GM23338 (cell line): ENCODE results near the gene C1QTNF5. TPM values are rescaled to one million over a fixed set of nuclear protein-coding genes. Genes with fewer than 3 reads are reported as not detected.

Experiments
- ATAC-seq: fragments of 200-7000 bp; cut with Tn5 transposase; 3 replicates; pipeline ENCODE4 v1.9.1; 2020
- DNase-seq: peaks from one replicate; pipeline ENCODE4 v3.0.0-alpha.2; 2015; ENCODE audit warnings: low spot score
- H2AFZ ChIP-seq: fragments of 200-600 bp; sonication (generic); 2 replicates; pipeline ENCODE4 v1.8.0; 2016; ENCODE audit warnings: antibody characterized with exemption, mild to moderate bottlenecking, moderate library complexity
- H3F3A ChIP-seq: fragments of 200-600 bp; sonication (generic); replicated peaks from 2 replicates; pipeline ENCODE4 v1.8.0; 2017; ENCODE audit warnings: antibody characterized with exemption, mixed run types, low read depth
- H3K27ac ChIP-seq: fragments of 200-600 bp; sonication (generic); 2 replicates; pipeline ENCODE4 v1.6.1; 2016; ENCODE audit warnings: low read depth
- H3K27me3 ChIP-seq: fragments of 200-600 bp; sonication (generic); 2 replicates; pipeline ENCODE4 v1.8.0; 2016; ENCODE audit warnings: mild to moderate bottlenecking, mixed run types, moderate library complexity; ENCODE audit not compliant: insufficient read depth
- H3K36me3 ChIP-seq: fragments of 200-600 bp; sonication (generic); 2 replicates; pipeline ENCODE4 v1.8.0; 2016; ENCODE audit warnings: mild to moderate bottlenecking; ENCODE audit not compliant: insufficient read depth
- H3K4me1 ChIP-seq: fragments of 200-600 bp; sonication (generic); 2 replicates; pipeline ENCODE4 v1.8.0; 2016; ENCODE audit warnings: mild to moderate bottlenecking, moderate library complexity; ENCODE audit not compliant: insufficient read depth
- H3K4me2 ChIP-seq: fragments of 200-600 bp; sonication (generic); 2 replicates; pipeline ENCODE4 v1.7.1; 2017; ENCODE audit warnings: mixed run types
- H3K4me3 ChIP-seq: fragments of 200-600 bp; sonication (generic); 2 replicates; pipeline ENCODE4 v1.6.1; 2016; ENCODE audit warnings: mixed run types
- H3K79me2 ChIP-seq: fragments of 200-600 bp; sonication (generic); replicated peaks from 2 replicates; pipeline ENCODE4 v1.8.0; 2017; ENCODE audit warnings: mild to moderate bottlenecking; ENCODE audit not compliant: insufficient read depth
- H3K9me2 ChIP-seq: fragments of 200-600 bp; sonication (generic); 2 replicates; pipeline ENCODE4 v1.8.0; 2017; ENCODE audit not compliant: insufficient read depth
- H4K20me1 ChIP-seq: fragments of 200-600 bp; sonication (generic); replicated peaks from 2 replicates; pipeline ENCODE4 v1.8.0; 2017; ENCODE audit warnings: mild to moderate bottlenecking; ENCODE audit not compliant: insufficient read depth
- H3K27ac Mint-ChIP-seq: 2 replicates; pipeline ENCODE4 v1.8.0; 2020; ENCODE audit warnings: inconsistent platforms, mild to moderate bottlenecking, moderate library complexity, mixed read lengths
- H3K27me3 Mint-ChIP-seq: 3 replicates; pipeline ENCODE4 v1.8.0; 2022; ENCODE audit warnings: low read depth, mild to moderate bottlenecking, moderate library complexity, mixed read lengths, inconsistent platforms; ENCODE audit not compliant: insufficient read depth, poor library complexity
- H3K36me3 Mint-ChIP-seq: 3 replicates; pipeline ENCODE4 v1.8.0; 2021; ENCODE audit warnings: low read depth, mild to moderate bottlenecking, inconsistent platforms, moderate library complexity, mixed read lengths
- H3K4me1 Mint-ChIP-seq: 3 replicates; pipeline ENCODE4 v1.8.0; 2020; ENCODE audit warnings: mild to moderate bottlenecking, inconsistent platforms, mixed read lengths
- H3K4me3 Mint-ChIP-seq: 3 replicates; pipeline ENCODE4 v1.8.0; 2021; ENCODE audit warnings: moderate library complexity, mild to moderate bottlenecking, inconsistent platforms, mixed read lengths
- H3K9me3 Mint-ChIP-seq: 3 replicates; pipeline ENCODE4 v1.8.0; 2020; ENCODE audit warnings: moderate library complexity, mild to moderate bottlenecking, inconsistent platforms, mixed read lengths
- ETS1 ChIP-seq: IDR thresholded peaks from 2 replicates; pipeline ENCODE4 v1.6.1; 2016; ENCODE audit warnings: antibody characterized with exemption
- EZH2 ChIP-seq: fragments of 200-600 bp; sonication (generic); IDR thresholded peaks from one replicate; pipeline ENCODE4 v1.8.0; 2017; ENCODE audit warnings: antibody characterized with exemption, mild to moderate bottlenecking, low read depth; ENCODE audit not compliant: unreplicated experiment
- EZH2phosphoT487 ChIP-seq: fragments of 200-600 bp; sonication (generic); IDR thresholded peaks from one replicate; pipeline ENCODE4 v1.8.1; 2018; ENCODE audit warnings: antibody characterized with exemption; ENCODE audit not compliant: unreplicated experiment
- STAT1 ChIP-seq: IDR thresholded peaks from one replicate; pipeline ENCODE4 v1.6.1; 2016; ENCODE audit warnings: antibody characterized with exemption; ENCODE audit not compliant: unreplicated experiment
- polyA plus RNA-seq: library from polyadenylated mRNA; unstranded; fragments of >200 nt; fragmentation: Nextera tagmentation; extraction: Ambion mirVana; gene quantifications from 2 replicates; pipeline ENCODE4 v1.2.1, GENCODE V29; 2016
- total RNA-seq: library from RNA; depleted of rRNA; stranded (reverse); fragments of >200 nt; shearing (Covaris generic); gene quantifications from 2 replicates; pipeline ENCODE4 v1.2.3, GENCODE V29; 2014

Gene C1QTNF5
- total and polyA plus RNA-seq, 2 experiments from 2014 or later = 1.9 TPM

- Mint-ChIP-seq H3K27me3 (peaks cover 38% of the 10 kb centered on the region), H3K4me3 (peak overlapping the region; percentile 63; the same call in 2 of the 3 replicates), H3K4me1 (peaks cover 48% of the 10 kb centered on the region), H3K9me3 (peaks cover 2% of the 10 kb centered on the region; the same call in 1 of the 3 replicates), H3K36me3 (peaks cover 11% of the 10 kb centered on the region), H3K27ac (no peak overlapping the region)
- Histone ChIP-seq H3K27ac (no peak overlapping the region), H3K4me1 (peaks cover 44% of the 10 kb centered on the region), H3K36me3 (no peaks in the 10 kb centered on the region), H2AFZ (peak overlapping the region; percentile 56; the same call in 1 of the 2 replicates), H3K27me3 (peaks cover 49% of the 10 kb centered on the region), H3K9me2 (no peaks in the 10 kb centered on the region), H4K20me1 (0 out of 2 replicates have a peak, but pooled peaks cover 4% of the 10 kb centered on the region), H3K4me2 (peak overlapping the region; percentile 92), H3F3A (no peaks in the 10 kb centered on the region; the same call in 1 of the 2 replicates), H3K4me3 (peak overlapping the region; percentile 70), H3K79me2 (no peaks in the 10 kb centered on the region)
- ATAC-seq (peak; percentile 16), DNase-seq (peak; percentile 40)
- TF ChIP-seq EZH2 (peak; percentile 41), ETS1 (no peak)
Observed at GRCh38 chr11:119363081-119363850, 22.6 kb upstream of the C1QTNF5 start.

GRCh38 chr11:119362741-119363080 lies 22.0 kb upstream of the C1QTNF5 start:
- Histone ChIP-seq H3K4me1 (peaks cover 40% of the 10 kb centered on the region), H3K9me2 (no peaks in the 10 kb centered on the region), H3K4me2 (peak overlapping the region; percentile 92), H3K36me3 (no peaks in the 10 kb centered on the region), H3K79me2 (no peaks in the 10 kb centered on the region), H3K27me3 (peaks cover 53% of the 10 kb centered on the region), H3F3A (no peaks in the 10 kb centered on the region; the same call in 1 of the 2 replicates), H4K20me1 (peaks cover 4% of the 10 kb centered on the region; the same call in 1 of the 2 replicates), H3K4me3 (no peak overlapping the region), H2AFZ (no peak overlapping the region), H3K27ac (no peak overlapping the region)
- ATAC-seq = no peak
- Mint-ChIP-seq H3K27me3 (peaks cover 38% of the 10 kb centered on the region), H3K4me3 (peak overlapping the region; percentile 46), H3K36me3 (peaks cover 15% of the 10 kb centered on the region), H3K27ac (no peak overlapping the region), H3K4me1 (peaks cover 44% of the 10 kb centered on the region), H3K9me3 (peaks cover 2% of the 10 kb centered on the region; the same call in 1 of the 3 replicates)
- DNase-seq = no peak
- no peak for TF ChIP-seq STAT1

GRCh38 chr11:119361941-119362725 lies 21.4 kb upstream of the C1QTNF5 start:
- Histone ChIP-seq H3K27me3 (peaks cover 56% of the 10 kb centered on the region), H3K4me1 (peaks cover 38% of the 10 kb centered on the region), H3K9me2 (no peaks in the 10 kb centered on the region), H2AFZ (no peak overlapping the region), H3K4me3 (no peak overlapping the region), H4K20me1 (peaks cover 4% of the 10 kb centered on the region; the same call in 1 of the 2 replicates), H3K36me3 (no peaks in the 10 kb centered on the region), H3K4me2 (peak overlapping the region; percentile 69), H3F3A (peaks cover 3% of the 10 kb centered on the region; the same call in 1 of the 2 replicates), H3K27ac (no peak overlapping the region), H3K79me2 (no peaks in the 10 kb centered on the region)
- H3K4me1 Mint-ChIP-seq = peaks cover 46% of the 10 kb centered on the region
- H3K9me3 Mint-ChIP-seq = peaks cover 2% of the 10 kb centered on the region; the same call in 1 of the 3 replicates
- no peak for TF ChIP-seq EZH2
- no peak for TF ChIP-seq EZH2phosphoT487
- no peak overlapping the region for H3K27ac Mint-ChIP-seq
- peaks cover 36% of the 10 kb centered on the region for H3K27me3 Mint-ChIP-seq
- H3K36me3 Mint-ChIP-seq = peaks cover 19% of the 10 kb centered on the region
- peak overlapping the region; percentile 46 for H3K4me3 Mint-ChIP-seq
- DNase-seq (no peak), ATAC-seq (no peak)
